ENCODE measurements around the gene MTSS2.

Gene MTSS2

DNA sequence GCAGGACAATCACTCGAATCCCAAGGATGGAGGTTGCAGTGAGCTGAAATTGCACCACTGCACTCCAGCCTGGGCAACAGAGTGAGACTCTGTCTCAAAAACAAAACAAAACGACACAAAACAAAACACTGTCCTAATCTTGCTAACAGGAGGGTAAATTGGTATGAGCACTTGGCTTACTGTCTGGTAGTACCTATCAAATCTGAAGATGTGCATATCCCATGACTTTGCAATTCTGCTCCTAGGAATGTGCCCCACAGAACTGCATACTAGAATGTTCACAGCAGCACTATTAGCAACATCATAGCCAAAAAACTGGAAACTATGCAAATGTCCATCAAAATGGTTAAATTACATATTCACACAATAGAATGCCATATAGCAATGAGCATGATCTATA lies 15.7 kb downstream of the MTSS2 start:
- DNase-seq = no peak

DNA sequence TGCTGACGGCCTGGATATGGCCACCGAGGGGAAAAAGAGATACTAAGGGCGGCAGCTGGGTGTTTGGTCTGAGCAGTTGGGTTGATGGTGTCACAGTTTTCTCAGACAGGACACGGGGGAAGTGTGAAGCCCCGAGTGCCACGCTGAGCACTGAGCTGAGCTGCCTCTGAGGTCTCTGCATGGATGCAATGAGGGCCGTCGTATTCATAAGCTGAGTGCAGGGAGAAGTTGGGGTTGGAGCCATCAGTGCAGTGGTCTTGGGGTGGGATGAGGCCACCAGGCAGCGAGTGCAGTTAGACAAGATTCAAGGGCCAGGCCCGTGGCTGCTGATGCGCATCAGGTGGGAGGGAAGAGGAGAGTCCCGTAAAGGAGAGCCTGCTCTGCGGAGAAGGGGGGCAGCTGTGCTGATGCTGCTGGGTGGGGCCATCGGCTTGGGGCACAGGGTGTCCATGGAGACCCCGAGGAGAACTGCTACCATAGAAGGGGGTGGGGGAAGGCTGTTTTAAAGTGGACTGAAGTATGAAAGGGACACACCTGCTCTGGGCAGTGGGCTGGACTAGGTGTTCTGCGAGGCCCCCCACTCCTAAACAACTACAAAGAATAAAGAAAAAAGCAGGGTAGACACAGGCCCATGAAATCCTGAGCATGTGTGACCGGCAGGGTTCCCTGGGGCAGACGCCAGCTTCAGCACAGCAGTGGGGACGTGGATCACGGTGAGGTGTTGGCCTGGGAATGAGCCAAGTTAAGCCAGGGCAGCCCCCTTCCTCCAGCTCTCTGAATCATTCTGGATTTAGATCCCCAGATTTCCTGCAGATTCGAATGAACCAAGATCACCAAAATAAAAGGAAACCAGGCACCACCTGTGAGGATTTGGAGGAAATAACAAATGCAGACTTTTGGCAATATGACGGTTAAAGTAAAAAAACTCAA lies 19.8 kb downstream of the MTSS2 start:
- no peak for DNase-seq

DNA sequence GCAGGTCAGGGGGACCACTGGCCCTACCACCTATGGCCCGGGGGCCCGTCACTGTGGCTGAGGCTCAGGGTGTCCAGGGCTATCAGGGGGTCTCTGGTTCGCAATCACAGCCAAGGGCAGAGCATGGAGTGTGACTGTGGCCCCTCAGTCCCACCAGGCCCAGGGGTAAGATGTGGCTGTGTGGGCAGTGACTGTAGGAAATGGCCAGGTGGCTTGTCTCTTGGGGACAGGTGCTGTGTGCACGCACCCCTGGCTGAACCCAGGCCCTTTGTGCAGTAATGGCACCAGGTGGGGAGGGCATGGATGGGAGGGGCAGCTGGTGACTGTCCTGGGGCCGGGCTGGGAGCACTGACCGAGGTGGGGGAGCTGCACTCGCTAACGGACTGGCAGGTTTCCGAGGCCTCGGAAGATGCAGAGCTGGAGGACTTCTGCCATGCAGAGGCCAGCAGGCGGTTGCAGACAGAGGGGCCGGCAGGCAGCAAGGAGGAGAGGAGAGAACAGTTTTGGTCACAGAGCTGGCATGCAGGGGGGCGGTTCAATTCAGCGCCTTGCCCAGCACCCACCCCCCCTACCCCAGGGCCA lies 20.6 kb downstream of the MTSS2 start:
- no peak for DNase-seq

GRCh38 chr16:70664325-70665112 lies 21.3 kb downstream of the MTSS2 start:
- no peak for DNase-seq

GRCh38 chr16:70663524-70664324 lies 22.1 kb downstream of the MTSS2 start:
- no peak for DNase-seq

GRCh38 chr16:70662991-70663523 lies 22.8 kb downstream of the MTSS2 start:
- no peak for DNase-seq

- no peak for DNase-seq
Measured at GRCh38 chr16:70661918-70662641, 23.8 kb downstream of the MTSS2 start.

- no peak for DNase-seq
Measured at GRCh38 chr16:70661534-70661917, 24.3 kb downstream of the MTSS2 start.

DNA sequence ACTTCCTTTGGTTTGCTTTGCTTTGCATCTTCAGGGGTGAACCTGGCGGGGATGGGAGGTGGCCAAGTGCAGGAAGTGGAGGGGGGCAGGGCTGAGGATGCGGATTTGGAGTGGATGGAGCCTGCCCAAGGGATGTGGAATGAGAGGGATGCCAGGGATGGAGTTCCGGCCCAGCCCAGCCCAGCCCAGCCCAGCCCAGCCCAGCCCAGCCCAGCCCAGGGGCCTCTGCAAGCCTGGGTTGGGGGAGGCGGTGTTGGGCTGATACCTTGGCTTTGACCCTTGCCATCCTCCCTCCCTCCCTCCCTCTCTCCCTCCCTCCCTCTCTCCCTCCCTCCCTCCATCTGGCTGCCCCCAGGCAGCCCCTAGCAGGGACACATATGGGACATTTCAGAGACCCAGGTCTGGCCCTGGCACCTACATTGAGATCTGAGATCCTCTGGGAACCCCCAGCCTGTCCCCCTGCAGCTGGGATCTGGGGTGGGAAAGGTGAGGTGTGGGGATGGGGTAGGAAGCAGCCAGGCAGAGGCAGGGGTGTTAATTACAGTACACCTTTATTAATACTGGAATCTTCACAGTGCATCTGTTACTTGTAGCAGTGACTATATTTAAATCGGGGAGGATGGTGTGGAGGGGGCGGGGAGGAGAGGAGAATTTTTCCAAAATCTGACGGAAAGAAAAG lies 25.0 kb downstream of the MTSS2 start:
- no peak for DNase-seq

GRCh38 chr16:70659953-70660671 lies 25.7 kb downstream of the MTSS2 start:
- no peak for DNase-seq

DNA sequence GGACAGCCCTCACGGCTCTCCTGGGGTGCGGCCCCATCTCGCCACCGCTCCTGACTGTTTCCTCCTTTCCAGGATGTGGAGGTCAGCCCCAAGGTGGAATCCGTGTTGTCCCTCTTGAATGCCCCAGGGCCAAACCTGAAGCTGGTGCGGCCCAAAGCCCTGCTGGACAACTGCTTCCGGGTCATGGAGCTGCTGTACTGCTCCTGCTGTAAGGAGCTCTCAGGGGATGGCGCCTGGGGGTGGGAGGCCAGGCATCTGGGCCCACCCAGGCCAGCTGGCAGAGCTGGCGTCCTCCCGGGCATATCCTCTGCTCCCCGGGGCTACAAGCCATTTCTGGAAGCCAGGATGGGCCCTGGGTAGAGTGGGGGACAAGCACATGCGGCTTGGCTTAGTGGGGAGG lies 26.3 kb downstream of the MTSS2 start:
- no peak for DNase-seq

- DNase-seq = no peak
Measured at GRCh38 chr16:70658921-70659320, 26.9 kb downstream of the MTSS2 start.

DNA sequence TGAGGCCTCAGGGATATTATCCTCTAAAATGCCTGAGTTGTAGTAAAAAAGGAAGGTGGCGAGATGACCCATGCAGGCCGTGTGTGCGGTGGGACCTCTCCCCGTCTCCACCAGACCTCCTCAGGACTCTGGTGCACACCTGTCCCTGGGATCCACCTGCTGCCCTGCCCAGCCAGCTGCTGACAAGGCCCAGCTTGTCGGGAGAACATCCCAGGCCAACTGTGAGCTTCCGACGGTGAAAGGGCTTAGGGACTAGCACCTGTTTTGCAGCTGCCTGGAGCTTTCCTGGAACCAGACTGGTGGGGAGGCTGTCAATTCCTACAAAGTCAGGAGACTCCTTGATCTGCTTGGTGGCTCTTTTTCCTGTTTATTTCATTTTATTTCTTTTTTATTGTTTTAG lies 27.9 kb downstream of the MTSS2 start:
- DNase-seq = no peak

DNA sequence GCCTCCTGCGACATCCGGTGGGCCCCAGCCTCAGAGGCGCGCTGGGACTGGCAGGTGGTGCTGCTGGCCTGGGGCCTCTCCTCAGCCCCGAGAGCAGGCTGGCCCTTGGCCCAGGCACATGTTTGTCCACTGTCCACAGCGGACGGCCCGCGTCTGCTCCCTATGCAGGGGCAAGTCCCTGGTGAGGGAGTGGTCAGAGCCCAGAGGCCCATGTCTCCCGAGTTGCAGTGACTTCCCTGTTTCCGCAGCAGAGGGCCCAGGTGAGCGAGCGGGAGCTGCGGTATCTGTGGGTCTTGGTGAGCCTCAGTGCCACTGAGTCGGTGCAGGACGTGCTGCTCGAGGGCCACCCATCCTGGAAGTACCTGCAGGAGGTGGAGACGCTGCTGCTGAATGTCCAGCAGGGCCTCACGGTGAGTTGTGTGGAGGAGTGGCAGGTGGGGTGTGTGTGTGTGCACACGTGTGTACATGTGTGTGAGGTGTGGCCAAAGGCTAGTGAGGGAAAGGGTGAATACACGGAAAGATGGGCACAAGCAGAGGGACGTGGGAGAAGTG lies 29.1 kb downstream of the MTSS2 start:
- no peak for DNase-seq

DNA sequence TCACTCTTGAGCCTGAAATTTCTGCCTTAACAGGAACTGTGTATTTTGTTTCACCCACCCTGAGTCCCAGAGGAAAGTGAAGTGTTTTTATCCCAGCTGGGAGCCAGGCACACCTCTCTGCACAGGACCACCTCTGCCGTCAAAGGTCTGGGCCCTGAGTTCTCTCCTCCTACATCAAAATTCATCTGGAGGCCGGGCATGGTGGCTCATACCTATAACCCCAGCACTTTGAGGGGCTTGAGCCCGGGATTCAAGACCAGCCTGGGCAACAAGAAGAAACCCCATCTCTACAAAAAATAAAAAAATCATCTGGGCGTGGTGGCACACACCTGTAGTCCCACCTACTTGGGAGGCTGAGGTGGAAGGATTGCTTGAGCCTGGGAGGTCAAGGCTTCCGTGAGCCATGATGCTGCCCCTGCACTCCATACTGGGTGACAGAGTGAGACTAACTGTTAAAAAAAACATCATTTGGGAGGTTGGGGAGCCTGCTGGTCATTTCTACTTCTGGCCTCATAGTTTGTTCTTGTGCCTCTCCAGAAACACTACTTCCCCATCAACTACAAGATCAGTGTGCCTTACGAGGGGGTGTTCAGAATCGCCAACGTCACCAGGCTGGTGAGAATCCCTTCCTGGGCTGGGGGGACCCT lies 29.7 kb downstream of the MTSS2 start:
- DNase-seq = no peak

DNA sequence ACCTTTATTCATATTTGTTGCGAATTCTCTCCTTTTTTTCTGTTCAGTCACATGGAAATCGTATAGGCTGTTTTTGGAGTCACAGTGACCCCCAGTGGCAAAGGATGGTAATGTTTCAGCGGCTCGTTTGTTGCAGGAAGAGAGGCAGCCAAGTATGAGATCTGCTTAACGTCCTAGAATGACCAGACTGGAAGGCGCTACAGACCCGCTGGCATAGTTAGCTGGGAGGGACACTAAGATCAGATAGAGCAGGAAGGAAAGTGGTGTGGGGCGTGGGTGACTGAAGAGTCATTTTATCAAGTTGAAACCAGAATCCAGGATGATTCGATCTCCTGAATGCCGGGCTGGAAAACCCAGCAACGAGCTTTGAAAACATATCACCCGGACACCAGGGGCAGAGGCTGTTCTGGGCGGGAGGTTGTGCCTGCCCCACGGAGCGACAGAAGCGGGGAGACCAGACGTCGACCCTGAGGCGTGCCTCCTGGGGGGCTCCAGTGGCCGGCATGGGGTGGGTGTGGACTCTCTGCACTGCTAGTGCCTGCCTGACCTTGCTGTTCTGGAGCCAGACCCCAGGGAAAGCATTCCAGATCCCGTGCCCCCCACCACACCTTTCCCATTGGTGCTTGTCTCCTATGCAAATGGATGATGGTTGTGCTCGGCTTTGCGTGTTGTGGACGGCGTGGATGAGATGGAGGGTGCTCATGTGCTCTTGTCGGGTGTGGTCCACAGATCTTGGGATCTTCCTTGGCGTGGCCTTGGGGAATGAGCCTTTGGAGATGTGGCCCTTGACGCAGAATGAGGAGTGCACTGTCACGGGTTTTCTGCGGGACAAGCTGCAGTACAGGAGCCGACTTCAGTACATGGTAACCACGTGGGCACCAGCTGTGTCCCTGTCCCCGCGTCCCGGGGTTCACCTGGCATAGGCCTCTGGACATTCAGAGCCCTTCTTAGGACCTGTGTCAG lies 31.8 kb downstream of the MTSS2 start:
- peak; percentile 65 for DNase-seq

DNA sequence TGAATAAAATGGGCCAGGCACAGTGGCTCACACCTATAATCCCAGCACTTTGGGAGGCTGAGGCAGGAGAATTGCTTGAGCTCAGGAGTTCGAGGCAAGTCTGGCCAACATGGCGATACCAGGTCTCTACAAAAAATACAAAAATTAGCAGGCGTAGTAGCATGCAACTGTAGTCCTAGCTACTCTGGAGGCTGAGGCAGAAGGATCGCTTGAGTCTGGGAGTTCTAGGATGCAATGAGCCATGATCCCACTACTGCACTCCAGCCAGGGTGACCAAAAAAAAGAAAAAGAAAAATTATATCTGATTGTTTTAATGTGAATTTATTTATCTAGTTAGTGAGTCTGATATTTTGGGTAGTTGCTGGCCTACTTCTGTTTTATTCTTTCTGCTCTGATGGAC lies 32.4 kb downstream of the MTSS2 start:
- DNase-seq = no peak

GRCh38 chr16:70652322-70652721 lies 33.5 kb downstream of the MTSS2 start:
- no peak for DNase-seq

Measured in GOT3 (cell line).